ENCODE measurements around the gene ATP6V0A4.
"Not testable (repeated sequence)": the region's sequence is repeated elsewhere in the genome, so short reads cannot be mapped to it uniquely, and the experiment has no call there.

The ATP6V0A4 gene

GRCh38 chr7:138699661-138700060, 98.3 kb downstream of the ATP6V0A4 start:
- no peak for DNase-seq (ENCODE audit: low read depth)

GRCh38 chr7:138698281-138698680, 99.7 kb downstream of the ATP6V0A4 start:
- DNase-seq (ENCODE audit: low read depth), result no peak

- DNase-seq (ENCODE audit: low read depth), result no peak
Observed at GRCh38 chr7:138697535-138698182, 100.3 kb downstream of the ATP6V0A4 start.

- not testable (repeated sequence) for DNase-seq (ENCODE audit: low read depth)
Observed at GRCh38 chr7:138695776-138696175, 102.2 kb downstream of the ATP6V0A4 start.

GRCh38 chr7:138695106-138695505, 102.9 kb downstream of the ATP6V0A4 start:
- no peak for DNase-seq (ENCODE audit: low read depth)

GRCh38 chr7:138691178-138691577, 106.8 kb downstream of the ATP6V0A4 start:
- no peak for DNase-seq (ENCODE audit: low read depth)

GRCh38 chr7:138690495-138690894, 107.5 kb downstream of the ATP6V0A4 start:
- DNase-seq (ENCODE audit: low read depth), result no peak

GRCh38 chr7:138688037-138688436, 110.0 kb downstream of the ATP6V0A4 start:
- not testable (repeated sequence) for DNase-seq (ENCODE audit: low read depth)

- no peak for DNase-seq (ENCODE audit: low read depth)
Observed at GRCh38 chr7:138684340-138684739, 113.7 kb downstream of the ATP6V0A4 start.

GRCh38 chr7:138679793-138680192, 118.2 kb downstream of the ATP6V0A4 start:
- DNase-seq (ENCODE audit: low read depth), result no peak

GRCh38 chr7:138670594-138670993, 127.4 kb downstream of the ATP6V0A4 start:
- DNase-seq (ENCODE audit: low read depth), result no peak

- no peak for DNase-seq (ENCODE audit: low read depth)
Observed at GRCh38 chr7:138669364-138669763, 128.6 kb downstream of the ATP6V0A4 start.

GRCh38 chr7:138668946-138669345, 129.1 kb downstream of the ATP6V0A4 start:
- no peak for DNase-seq (ENCODE audit: low read depth)

- DNase-seq (ENCODE audit: low read depth), result no peak
Observed at GRCh38 chr7:138668229-138668596, 129.8 kb downstream of the ATP6V0A4 start.

- no peak for DNase-seq (ENCODE audit: low read depth)
Observed at GRCh38 chr7:138667535-138668228, 130.3 kb downstream of the ATP6V0A4 start.

- no peak for DNase-seq (ENCODE audit: low read depth)
Observed at GRCh38 chr7:138666385-138666784, 131.6 kb downstream of the ATP6V0A4 start.

- DNase-seq (ENCODE audit: low read depth), result no peak
Observed at GRCh38 chr7:138665669-138666140, 132.3 kb downstream of the ATP6V0A4 start.

- no peak for DNase-seq (ENCODE audit: low read depth)
Observed at GRCh38 chr7:138665249-138665648, 132.7 kb downstream of the ATP6V0A4 start.

GRCh38 chr7:138663725-138664710, 134.0 kb downstream of the ATP6V0A4 start:
- no peak for DNase-seq (ENCODE audit: low read depth)

- DNase-seq (ENCODE audit: low read depth), result no peak
Observed at GRCh38 chr7:138662991-138663320, 135.0 kb downstream of the ATP6V0A4 start.

- no peak for DNase-seq (ENCODE audit: low read depth)
Observed at GRCh38 chr7:138662076-138662990, 135.7 kb downstream of the ATP6V0A4 start.

Data from stimulated activated CD4-positive, alpha-beta T cell treated with anti-CD3 and anti-CD28 coated beads, Interleukin-2, amount 100 ng/mL, for 4 hours (primary cell).